C1 segment of cervical spinal cord (tissue), 14 donors: ENCODE data around the gene UBE3A.
A peak's percentile ranks its signal among the peaks of the same experiment; 100 is the strongest.
"Not testable (repeated sequence)": the region's sequence is repeated elsewhere in the genome, so short reads cannot be mapped to it uniquely, and the experiment has no call there.

Source experiments
- DNase-seq, 14 donors: peaks; one replicate each; lab custom pipeline; 2025; lab: John Stamatoyannopoulos, UW

Gene UBE3A

DNA sequence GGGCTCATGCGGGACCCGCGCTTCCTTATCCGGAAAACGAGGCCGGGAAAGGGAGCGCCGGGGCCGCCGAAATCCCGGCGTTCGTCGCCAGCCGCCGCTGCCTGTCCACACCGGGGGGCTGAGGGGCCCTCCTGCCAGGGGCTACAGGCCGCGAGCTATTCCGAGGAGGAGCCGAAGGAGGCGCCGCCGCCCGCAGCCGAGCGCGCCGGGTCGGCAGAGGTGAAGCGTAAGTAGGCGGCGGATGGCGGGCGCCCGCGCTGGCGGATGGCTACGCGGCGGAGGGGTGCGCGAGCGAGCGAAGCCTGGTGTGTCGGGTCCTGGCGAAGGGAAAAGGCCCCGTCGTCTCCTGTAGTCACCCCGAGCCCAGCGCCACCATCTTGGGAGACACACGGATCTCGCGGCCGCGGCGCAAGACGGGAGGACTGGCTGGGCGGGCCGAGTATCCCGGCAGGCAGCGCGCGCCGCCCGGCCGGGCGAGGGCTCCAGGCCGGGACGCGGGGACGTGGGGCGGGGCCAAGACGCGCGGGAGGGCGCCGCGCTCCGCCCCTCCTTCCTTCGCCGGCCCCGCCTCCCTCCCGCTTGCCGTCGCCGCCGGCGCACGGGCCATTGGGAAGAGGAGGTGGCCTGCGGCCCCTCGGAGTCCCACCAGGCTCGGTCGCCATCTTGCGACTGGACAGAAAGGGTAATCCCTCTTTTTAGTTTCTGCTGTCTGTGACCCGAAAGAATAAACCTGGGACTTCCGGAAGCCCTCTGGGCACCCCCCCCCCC lies at the start of gene UBE3A:
Gene UBE3A, minus strand, starts transcription at position 424 of the 768 bp plus-strand sequence. CDS start 29,917 bp downstream, outside the sequence.
- DNase-seq, result peak; percentile 52 to 96 (median 88)

DNA sequence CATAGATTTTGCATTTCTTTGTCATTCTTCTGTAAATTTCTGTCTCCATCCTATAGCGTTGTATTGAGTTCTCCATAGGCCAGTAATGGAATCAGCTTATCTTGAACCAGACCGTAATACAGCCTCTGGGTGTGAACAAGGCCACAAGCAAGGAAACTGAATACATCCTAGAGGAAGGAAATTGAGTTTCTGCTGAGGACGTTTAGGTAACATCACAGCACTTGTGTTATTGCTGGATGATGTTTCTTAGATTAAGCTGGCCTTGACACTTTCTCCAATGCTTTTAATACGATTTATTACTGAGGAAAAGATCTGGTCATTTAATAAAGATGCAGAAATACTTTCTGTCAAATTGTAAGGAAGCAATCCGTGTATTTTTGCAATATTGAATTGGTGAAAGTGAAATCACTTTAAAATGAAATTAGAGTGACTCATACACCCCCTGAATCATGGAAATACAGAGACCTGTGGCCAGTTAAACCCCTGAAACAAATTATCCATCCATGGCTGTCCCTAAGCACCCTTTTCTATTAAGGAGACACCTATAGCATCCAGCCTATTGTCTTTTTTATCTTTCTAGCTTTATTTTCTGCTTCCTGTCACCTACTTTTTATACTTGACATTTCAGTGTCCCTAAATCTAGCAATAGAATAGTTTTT lies 48.5 kb upstream of the UBE3A start:
- DNase-seq, result no peak

DNA sequence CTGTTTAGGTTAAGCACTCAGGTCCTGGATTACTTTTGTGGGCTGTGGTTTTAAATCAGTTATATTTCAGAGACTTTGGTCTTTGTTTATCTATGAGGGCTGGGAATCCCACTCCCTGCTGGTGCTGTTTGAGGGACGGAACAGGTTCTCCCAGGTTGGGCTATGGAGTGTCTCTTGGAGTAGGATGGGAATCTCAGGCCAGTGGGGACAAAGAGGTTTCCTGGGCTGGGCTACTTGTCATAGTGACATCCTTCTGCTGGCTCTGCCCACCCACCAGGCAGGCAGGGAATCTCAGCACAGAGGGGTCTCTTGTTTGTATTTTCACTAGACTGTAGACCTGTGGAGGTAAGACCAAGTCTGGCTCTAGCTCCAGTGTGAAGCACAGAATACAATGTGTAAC lies 47.2 kb upstream of the UBE3A start:
- no peak for DNase-seq

DNA sequence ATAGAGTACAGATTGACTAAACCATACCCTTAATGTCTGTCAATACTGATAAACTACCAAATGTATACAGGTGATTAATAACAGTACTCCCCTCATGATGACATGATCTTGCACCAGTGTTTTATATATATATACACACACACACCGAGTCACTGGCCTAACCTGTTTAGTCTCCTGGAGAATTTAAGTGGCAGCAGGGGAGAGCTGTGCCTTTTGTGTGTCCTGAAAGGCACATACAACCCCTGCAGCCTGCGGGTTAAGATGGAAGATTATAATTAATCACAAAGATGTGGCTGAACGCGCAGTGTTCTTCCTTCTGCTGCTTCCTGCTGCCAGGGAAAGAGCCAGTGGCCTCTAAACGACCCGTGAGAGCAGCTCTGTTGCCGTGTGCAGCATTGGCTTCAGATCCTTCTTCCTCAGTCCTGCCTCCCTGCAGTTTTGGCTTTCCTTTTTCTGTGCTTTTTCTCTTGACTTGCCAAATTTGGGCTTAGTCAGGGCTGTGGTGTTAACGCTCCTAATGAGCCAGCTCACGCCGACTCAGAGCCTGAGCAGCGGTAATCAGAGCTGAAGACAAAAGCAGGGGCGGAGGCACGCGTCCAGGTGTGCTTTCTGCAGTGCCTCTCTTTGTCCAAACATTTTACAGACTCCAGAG lies 42.5 kb upstream of the UBE3A start:
- DNase-seq, result peak in 2 of 14 donors; percentile 17 to 65

DNA sequence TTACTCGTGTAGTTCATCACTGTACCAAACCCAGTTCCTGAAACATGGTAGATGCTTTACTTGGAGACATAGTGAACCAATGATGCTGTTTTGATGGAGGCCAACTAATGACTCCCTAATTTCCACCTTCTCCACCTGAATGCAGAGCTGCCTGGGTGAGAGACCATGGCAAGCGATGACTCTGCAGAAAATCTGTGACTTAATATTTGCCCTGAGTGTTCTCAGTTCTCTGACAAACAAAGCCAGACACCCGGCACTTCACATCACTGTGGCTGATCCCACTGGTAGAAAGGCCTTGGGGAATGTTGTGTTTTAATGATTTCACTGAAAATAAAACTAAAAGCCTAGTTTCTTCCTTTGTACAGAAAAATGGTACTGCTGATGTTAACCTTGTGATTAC lies 39.5 kb upstream of the UBE3A start:
- DNase-seq, result no peak

DNA sequence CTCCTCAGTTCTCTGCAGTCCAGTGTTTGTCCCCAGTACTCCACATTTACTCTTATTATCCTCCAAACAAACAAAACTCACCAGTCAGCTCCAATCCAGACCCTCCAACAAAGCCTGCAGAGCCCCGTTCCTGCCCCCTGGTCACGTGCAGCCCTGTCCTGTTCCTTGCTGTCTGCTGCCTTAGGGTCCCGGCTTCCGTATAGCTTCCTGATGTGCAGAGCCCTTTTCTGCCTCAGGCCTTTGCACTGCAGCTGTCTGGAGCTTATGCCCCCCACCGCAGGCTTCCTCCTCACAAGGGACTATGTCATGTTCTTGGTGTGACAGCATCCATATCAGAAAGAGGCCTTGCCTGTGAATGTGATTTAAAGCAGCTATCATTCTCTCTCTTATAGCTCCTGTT lies 39.0 kb upstream of the UBE3A start:
- no peak for DNase-seq

DNA sequence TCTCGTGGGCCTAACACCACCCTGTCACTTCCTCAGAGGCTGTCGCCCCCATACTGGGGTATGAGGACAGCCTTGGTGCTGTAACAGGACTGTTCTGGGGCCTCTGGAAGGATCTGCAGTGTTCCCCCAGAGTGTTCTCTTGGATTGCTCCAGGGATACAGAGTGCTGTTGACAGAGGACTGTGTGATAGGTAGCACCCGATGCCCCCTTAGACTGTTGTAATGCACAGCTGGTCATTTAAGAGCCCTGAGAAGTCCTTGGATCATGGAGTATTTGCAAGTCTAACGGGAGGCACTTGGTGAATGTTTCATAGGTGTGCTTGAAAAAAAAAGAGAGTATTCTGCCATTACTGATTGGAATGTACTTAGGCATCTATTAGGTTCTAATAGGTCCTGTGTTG lies 35.4 kb upstream of the UBE3A start:
- no peak for DNase-seq

DNA sequence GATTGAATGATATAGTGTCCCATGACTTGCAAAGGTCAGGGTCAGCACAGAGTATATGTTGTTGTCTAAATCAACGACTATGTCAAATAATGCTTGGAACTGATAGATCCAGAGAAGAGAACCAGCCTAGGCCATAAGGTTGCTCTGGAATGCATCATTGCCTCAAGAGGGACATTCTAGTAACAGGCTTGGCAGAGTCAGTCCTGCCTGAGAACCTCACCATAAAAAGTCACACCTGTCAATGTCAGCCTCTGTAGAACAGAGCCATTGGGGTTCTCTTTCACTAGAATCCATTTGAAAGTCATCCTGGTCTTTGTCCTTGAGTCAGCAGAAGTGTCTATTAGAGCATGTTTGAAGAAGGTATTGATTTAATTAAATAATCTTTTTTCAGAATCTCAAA lies 31.4 kb upstream of the UBE3A start:
- no peak for DNase-seq

DNA sequence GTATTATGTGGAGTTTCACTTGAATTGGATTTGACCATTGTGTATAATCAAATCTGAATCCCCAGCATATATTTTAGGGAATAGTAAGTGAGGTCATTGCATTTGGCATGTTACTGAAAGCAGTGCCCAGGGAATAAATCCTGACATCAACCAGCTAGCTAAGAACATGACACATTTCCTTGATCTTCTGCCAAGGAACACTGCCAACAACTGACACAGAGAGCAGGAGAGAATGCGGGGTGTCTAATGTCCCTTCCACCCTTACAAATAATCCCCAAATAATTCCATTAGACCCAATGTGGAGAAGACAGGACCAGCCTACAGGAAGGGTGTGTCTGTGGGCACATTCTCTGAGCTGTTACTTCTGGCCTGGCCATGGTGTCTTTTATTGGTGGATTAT lies 30.6 kb upstream of the UBE3A start:
- DNase-seq, result peak in 1 of 14 donors; percentile 61

DNA sequence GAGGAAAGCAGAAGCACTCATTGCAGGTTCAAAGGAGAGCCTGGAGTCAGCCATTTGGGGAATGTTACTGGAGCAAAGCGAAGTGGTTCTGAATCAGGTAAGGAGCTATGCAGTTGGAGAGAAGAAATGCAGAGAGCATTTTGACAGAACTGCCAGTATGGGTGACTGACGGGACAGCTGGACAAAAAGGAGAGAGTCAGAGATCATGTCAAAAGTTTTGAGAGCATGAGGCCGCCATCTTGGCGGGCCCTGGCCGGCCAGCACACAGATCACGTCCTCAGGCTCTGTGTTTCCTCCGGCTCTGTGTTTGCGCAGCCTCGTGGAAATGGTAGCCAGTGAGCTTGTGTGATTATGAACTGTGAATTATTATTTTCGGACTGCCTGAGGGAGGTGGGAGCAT lies 29.8 kb upstream of the UBE3A start:
- no peak for DNase-seq

DNA sequence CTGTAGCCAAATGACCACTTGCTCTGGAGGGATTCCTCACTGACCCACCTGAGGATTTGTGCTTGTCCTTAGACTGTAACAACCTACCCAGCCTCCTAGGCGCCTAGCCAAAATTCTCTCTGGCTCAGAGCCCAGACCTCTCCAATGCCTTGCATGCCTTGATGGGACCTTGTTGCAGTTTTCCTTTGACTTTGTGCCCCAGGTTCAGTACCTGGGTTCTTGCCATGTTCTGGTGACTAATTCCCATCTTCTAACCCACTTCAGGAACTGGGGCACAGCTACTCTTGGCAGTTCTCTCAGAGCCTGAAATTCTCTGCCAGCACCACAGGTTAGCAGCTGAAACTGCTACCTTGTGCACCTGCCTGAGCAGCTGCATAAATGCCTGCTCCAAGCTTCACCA lies 27.0 kb upstream of the UBE3A start:
- DNase-seq, result peak in 1 of 14 donors; percentile 32

DNA sequence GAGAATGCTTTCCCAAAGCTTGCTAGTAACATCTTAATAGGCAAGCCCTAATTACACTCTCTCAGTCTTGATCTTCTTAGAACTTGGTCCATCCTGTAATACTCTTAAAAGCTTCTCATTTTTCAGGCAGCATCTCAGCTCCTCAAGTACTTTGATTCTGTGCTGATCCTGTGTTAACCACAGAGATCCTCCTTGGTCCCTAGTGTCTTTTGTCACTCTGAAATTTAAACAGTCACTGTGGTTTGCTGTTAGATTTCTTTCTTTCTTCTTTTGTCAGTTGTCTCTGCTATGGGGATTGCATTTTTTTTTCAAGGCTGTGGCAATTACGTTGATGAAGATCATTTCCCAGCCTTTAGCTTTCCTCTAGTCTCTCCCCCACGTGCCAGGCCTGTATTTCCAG lies 26.0 kb upstream of the UBE3A start:
- no peak for DNase-seq

DNA sequence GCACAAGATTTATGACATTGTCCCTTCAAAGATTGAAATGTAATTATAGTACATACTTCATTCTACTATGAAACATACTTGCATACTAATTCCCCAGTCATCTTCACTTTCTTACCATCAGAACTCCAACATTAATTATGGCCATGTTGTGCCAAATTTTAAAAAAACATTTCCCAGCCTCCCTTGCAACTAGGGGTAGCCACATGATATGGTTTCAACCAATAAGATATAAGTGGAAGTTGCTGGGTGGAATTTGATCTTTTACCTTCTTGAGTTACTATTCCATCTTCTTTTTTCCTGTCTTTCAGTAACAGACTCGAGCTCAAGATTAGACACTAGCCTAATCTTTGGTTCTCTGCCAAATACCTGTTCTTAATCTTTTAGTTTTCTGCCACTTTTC lies 25.6 kb upstream of the UBE3A start:
- DNase-seq, result no peak

DNA sequence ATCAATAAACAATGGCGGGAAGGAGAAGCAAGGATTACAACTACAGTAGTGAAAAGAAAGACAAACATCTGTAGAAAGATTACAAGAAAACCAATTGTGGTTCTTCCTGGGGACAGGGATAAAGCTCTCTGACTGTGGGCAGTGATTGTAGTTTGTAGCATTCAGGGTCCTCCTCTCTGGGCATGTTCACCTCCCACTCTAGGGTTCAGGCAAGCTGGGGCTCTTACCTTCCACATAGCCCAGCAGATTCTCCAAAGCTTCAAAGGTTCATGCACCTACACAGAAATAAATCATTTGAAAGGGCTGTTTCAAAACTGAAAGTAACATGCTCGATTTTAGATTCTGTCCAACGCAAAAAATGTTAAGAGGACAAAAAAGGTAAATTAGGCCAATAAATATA lies 17.4 kb upstream of the UBE3A start:
- DNase-seq, result no peak

DNA sequence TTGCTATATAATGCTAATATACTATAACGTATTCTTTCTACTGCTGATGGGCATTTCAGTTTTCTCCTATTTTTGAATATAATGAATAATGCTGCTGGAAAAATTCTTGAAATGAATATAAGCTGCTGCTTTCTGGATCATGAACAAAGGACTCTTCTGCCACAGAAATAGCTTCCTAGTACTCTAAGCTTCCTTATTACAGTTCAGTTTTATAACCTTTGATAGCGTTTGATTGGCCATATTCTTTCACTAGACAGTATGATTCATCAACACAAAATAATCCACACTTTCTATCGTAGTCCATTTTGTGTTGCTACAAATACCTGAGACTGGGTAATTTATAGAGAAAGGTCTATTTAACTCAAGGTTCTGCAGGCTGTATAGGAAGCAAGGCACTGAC lies 16.4 kb upstream of the UBE3A start:
- no peak for DNase-seq

DNA sequence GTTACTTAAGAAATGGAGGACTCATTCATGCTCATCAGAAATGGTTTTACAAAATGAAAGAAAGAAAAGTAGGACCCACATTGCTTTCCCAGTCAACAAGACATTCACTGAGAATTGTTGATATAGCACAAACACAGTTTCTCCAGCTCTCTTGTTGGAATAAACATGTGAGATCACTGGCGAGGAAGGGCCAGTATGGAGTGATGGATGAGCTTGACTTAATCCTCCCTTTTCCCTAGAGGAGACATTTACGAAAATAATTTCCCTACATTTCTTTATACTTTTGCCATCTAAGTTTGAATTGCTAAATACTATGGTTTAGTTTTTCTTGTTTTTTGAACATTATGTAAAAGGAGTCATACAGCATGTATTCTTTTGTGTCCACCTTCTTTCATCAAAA lies 15.9 kb upstream of the UBE3A start:
- no peak for DNase-seq

DNA sequence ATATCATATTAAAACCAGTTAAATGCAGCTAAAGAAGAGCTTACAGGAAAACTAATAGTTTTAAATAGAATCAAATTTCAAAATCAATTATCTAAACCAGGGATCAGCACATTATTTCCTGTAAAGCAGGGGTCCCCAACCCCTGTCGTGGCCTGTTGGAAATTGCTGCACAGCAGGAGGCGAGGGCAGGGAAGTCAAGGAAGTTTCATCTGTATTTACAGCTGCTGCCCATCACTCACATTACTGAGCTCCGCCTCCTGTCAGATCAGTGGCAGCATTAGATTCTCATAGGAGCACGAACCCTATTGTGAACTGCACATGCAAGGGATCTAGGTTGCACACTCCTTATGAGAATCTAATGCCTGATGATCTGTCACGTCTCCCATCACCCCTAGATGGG lies 14.4 kb upstream of the UBE3A start:
- DNase-seq, result not testable (repeated sequence)

DNA sequence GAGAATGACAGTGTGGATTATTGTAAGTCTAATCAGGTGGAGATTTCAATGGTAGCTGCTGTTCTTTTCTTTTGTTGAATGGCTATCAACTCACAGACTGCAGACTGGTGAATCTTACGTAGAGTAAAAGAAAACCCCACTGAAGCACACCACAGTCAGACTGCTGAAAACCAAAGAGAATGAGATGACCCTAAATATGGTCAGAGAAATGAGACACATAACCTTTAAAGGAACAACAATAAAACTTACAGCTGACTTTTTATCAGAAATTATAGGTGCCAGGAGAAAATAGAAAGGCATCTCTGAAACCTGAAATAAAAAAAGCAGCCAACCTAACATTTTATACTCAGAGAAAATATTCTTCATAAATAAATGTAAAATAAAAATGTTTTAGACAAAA lies 12.7 kb upstream of the UBE3A start:
- no peak for DNase-seq

DNA sequence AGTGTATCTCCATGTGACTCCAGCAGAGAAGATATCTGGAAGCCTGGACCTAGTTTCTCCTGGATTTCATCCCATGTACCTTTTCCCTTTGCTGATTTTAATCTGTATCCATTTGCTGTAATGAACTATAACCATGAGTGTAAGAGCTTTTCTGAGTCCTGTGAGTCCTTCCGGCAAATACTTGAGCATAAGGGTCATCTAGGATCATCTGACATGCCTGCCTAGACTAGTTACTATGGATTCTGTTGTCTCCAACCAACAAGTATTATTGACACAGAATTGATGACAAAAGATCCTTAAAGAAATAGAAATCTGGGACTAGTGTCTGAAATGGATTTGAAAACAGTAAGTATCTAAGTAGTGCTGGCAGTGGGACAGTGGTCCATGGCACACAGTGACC lies 11.3 kb upstream of the UBE3A start:
- DNase-seq, result no peak

DNA sequence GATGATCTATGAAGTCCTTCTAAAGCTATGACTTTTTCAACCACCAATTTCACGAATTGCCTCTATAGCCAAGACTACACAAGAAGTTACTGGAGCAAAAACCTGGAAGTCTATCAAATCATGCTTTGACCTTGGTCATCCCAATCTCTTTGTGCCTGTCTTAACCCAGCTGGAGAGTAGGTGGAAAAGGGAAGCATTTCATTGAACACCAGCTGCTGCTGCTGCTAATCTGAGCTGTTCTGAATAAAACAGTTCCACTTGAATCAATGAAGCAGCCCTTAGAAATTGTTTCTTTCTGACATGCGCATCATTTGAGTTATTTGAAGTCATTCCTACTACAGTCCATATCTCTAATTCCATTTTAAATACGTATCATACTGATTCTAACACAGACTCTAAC lies 7.3 kb upstream of the UBE3A start:
- DNase-seq, result no peak

DNA sequence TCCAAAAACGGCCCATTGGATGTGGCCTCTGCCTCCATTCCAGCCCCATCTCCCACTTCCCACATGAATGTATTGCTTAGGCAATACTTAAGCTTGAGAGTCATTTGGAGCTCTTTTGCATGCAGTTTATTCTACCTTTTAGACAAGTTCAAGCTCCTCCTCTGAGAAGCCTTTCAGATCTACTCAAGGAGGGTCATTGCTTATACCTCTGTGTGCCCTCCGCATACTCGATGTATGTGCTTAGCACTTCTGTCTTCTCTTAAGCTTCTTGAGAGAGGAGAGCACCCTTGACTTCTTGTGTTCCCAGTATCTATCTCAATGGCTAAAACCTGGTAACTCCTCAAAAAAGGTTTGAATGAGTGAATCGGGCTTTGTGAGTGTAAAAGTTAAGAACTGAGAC lies 6.6 kb upstream of the UBE3A start:
- no peak for DNase-seq

DNA sequence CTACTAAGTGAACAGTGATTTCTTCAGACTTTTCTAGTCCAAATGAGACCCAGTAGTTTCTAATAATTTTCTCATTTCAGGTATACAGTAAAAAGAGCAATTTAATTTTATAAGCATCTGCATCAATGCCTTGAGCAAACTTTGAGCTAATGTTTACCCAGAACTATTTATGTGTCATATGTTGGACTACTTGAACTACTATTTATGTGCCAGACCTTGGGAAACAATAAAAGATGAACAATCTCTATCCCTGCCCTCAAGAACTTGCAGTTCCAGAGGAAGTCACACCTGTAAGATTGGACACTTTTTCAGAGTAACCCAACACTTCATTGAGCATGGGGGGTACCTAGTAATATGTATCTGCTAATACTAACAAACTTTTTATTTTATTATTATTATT lies 2.3 kb upstream of the UBE3A start:
- no peak for DNase-seq

DNA sequence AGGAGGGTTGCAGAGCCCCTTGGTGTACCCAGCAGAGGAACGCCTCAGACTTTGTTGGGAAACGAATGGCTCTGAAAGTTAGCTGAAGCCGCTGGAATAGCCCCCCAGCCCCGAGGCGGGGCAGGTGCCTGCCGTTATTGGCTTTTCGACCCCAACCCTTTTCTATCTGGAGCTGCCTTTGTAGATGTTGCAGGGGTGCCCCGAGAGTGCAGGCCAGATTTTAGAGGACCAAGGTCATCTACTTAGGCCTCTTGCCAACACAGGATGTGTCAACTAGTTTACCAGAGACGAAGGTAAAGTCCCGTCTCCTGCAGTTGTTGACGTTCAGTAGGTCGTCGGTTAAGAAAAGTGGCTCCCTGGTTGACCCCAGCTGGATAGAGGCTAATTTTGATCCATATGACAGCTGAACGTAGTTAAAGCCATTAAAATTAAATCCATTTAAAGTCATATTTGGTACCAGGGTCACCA lies 579 bp upstream of the UBE3A start:
- peak in 2 of 14 donors; percentile 26 to 80 for DNase-seq
